HEK293 (cell line): ENCODE data around the gene CCDC142.
A peak's percentile ranks its signal among the peaks of the same experiment; 100 is the strongest.

Experiments
- REPIN1 ChIP-seq: fragments of 450-650 bp; formaldehyde crosslinking; IDR thresholded peaks from 2 replicates; pipeline ENCODE4 v1.5.1; 2017; ENCODE audit warnings: missing biosample characterization, missing genetic modification characterization, low read depth
- SCRT1 ChIP-seq: fragments of 450-650 bp; formaldehyde crosslinking; IDR thresholded peaks from 2 replicates; pipeline ENCODE4 v1.5.1; 2016; ENCODE audit warnings: missing biosample characterization, missing genetic modification characterization, borderline replicate concordance
- SCRT2 ChIP-seq: fragments of 450-650 bp; formaldehyde crosslinking; IDR thresholded peaks from 2 replicates; pipeline ENCODE4 v1.5.1; 2016; ENCODE audit warnings: missing biosample characterization, missing genetic modification characterization
- ZBTB7A ChIP-seq: fragments of 450-650 bp; formaldehyde crosslinking; IDR thresholded peaks from 2 replicates; pipeline ENCODE4 v1.5.1; 2016; ENCODE audit warnings: low read depth, missing biosample characterization, missing genetic modification characterization
- ZNF133 ChIP-seq: fragments of 450-650 bp; formaldehyde crosslinking; IDR thresholded peaks from 2 replicates; pipeline ENCODE4 v1.5.1; 2016; ENCODE audit warnings: missing biosample characterization, missing genetic modification characterization
- ZNF19 ChIP-seq: fragments of 450-650 bp; formaldehyde crosslinking; IDR thresholded peaks from 2 replicates; pipeline ENCODE4; 2016; ENCODE audit warnings: missing biosample characterization, missing genetic modification characterization, low read depth
- ZNF239 ChIP-seq: fragments of 450-650 bp; formaldehyde crosslinking; IDR thresholded peaks from 2 replicates; pipeline ENCODE4 v1.5.1; 2016; ENCODE audit warnings: missing biosample characterization, missing genetic modification characterization
- ZNF24 ChIP-seq: fragments of 450-650 bp; formaldehyde crosslinking; IDR thresholded peaks from 2 replicates; pipeline ENCODE4 v1.5.1; 2016; ENCODE audit warnings: missing biosample characterization, missing genetic modification characterization
- ZNF335 ChIP-seq: fragments of 450-650 bp; formaldehyde crosslinking; conservative IDR thresholded peaks from 2 replicates; pipeline ENCODE4 v1.5.1; 2016; ENCODE audit warnings: missing biosample characterization, missing genetic modification characterization
- ZNF549 ChIP-seq: fragments of 450-650 bp; IDR thresholded peaks from 2 replicates; pipeline ENCODE4 v1.5.1; 2018; ENCODE audit warnings: missing biosample characterization, missing genetic modification characterization, mild to moderate bottlenecking, inconsistent platforms, moderate library complexity
- ZNF768 ChIP-seq: fragments of 450-650 bp; formaldehyde crosslinking; IDR thresholded peaks from 2 replicates; pipeline ENCODE4 v1.5.1; 2018; ENCODE audit warnings: missing biosample characterization, mild to moderate bottlenecking, missing genetic modification characterization
- ZXDB ChIP-seq: fragments of 450-650 bp; formaldehyde crosslinking; IDR thresholded peaks from 2 replicates; pipeline ENCODE4 v1.5.1; 2016; ENCODE audit warnings: missing biosample characterization, missing genetic modification characterization
- TF ChIP-seq, protein P1 (sequence below): fragments of 450-650 bp; formaldehyde crosslinking; IDR thresholded peaks from 2 replicates; pipeline ENCODE4 v1.5.1; 2016; ENCODE audit warnings: missing biosample characterization, missing genetic modification characterization
- TF ChIP-seq, protein P2 (sequence below): fragments of 450-650 bp; formaldehyde crosslinking; IDR thresholded peaks from 2 replicates; pipeline ENCODE4 v1.5.1; 2017; ENCODE audit warnings: missing biosample characterization, missing genetic modification characterization
- TF ChIP-seq, protein P3 (sequence below): fragments of 450-650 bp; formaldehyde crosslinking; conservative IDR thresholded peaks from 2 replicates; pipeline ENCODE4 v1.5.1; 2016; ENCODE audit warnings: low read depth, missing biosample characterization, missing genetic modification characterization
- TF ChIP-seq, protein P4 (sequence below): fragments of 450-650 bp; formaldehyde crosslinking; IDR thresholded peaks from 2 replicates; pipeline ENCODE4 v1.5.1; 2016; ENCODE audit warnings: missing biosample characterization, missing genetic modification characterization
- TF ChIP-seq, protein P5 (sequence below): fragments of 450-650 bp; formaldehyde crosslinking; optimal IDR thresholded peaks from 2 replicates; pipeline ENCODE3; 2016; ENCODE audit warnings: missing biosample characterization, mild to moderate bottlenecking, missing genetic modification characterization

The CCDC142 gene

DNA sequence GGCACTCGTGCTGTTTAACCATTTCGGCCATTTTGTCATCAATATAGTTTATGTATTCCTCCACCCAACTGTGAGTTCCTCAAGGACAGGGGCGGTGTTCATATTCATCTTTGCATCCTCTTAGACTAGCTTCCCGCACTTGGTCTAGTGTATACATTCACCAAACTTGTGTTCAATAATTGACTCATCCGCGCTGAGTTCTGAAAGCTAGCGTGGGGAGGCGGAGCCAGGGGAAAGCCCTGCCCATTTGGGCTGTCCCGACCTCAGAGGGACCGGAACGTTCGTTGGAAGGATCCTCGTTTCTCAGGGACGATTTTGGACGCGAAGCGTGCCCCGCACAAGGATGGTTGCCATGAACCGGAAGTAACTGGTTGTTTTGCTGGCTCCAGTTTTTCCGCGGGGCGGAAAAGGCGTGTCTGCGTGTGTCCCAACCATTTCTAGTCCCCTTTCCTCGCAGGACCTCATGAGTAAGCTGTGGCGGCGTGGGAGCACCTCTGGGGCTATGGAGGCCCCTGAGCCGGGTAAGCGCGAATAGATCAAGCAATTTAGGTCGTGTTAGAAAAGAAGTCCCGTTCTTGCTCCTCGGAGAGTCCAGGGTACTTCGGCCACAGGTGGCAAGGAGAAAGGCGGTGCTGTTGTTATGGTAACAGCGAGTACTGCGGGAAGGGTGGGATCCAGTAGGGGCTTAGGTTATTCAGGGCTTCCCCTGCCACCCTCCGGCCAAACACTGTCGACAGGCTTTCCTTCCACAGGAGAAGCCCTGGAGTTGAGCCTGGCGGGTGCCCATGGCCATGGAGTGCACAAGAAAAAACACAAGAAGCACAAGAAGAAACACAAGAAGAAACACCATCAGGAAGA is 27.9 kb downstream of the CCDC142 start, which contains the start of gene INO80B (continued):
- TF ChIP-seq, protein P1, sequence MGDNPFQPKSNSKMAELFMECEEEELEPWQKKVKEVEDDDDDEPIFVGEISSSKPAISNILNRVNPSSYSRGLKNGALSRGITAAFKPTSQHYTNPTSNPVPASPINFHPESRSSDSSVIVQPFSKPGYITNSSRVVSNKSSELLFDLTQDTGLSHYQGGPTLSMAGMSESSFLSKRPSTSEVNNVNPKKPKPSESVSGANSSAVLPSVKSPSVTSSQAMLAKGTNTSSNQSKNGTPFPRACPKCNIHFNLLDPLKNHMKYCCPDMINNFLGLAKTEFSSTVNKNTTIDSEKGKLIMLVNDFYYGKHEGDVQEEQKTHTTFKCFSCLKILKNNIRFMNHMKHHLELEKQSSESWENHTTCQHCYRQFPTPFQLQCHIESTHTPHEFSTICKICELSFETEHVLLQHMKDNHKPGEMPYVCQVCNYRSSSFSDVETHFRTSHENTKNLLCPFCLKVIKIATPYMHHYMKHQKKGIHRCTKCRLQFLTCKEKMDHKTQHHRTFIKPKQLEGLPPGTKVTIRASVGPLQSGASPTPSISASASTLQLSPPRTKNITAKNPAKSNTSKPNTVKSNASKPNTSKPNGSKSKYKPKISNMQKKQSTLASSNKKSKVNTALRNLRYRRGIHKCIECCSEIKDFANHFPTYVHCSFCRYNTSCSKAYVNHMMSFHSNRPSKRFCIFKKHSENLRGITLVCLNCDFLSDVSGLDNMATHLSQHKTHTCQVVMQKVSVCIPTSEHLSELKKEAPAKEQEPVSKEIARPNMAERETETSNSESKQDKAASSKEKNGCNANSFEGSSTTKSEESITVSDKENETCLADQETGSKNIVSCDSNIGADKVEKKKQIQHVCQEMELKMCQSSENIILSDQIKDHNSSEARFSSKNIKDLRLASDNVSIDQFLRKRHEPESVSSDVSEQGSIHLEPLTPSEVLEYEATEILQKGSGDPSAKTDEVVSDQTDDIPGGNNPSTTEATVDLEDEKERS (tag by site-specific recombination), result no peak
- TF ChIP-seq ZXDB (tag by site-specific recombination) (peak; percentile 94), ZNF133 (tag by site-specific recombination) (no peak), SCRT1 (tag by site-specific recombination) (peak; percentile 95), ZNF549 (tag by site-specific recombination) (no peak), ZNF24 (peak; percentile 94), ZNF19 (tag by site-specific recombination) (no peak), SCRT2 (peak; percentile 98), ZNF239 (tag by site-specific recombination) (no peak), ZNF335 (tag by site-specific recombination) (peak; percentile 85), REPIN1 (tag by site-specific recombination) (no peak), ZBTB7A (tag by site-specific recombination) (no peak), ZNF768 (tag by site-specific recombination) (no peak)
- TF ChIP-seq, protein P2, sequence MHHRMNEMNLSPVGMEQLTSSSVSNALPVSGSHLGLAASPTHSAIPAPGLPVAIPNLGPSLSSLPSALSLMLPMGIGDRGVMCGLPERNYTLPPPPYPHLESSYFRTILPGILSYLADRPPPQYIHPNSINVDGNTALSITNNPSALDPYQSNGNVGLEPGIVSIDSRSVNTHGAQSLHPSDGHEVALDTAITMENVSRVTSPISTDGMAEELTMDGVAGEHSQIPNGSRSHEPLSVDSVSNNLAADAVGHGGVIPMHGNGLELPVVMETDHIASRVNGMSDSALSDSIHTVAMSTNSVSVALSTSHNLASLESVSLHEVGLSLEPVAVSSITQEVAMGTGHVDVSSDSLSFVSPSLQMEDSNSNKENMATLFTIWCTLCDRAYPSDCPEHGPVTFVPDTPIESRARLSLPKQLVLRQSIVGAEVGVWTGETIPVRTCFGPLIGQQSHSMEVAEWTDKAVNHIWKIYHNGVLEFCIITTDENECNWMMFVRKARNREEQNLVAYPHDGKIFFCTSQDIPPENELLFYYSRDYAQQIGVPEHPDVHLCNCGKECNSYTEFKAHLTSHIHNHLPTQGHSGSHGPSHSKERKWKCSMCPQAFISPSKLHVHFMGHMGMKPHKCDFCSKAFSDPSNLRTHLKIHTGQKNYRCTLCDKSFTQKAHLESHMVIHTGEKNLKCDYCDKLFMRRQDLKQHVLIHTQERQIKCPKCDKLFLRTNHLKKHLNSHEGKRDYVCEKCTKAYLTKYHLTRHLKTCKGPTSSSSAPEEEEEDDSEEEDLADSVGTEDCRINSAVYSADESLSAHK (tag by site-specific recombination), result no peak
- TF ChIP-seq, protein P3, sequence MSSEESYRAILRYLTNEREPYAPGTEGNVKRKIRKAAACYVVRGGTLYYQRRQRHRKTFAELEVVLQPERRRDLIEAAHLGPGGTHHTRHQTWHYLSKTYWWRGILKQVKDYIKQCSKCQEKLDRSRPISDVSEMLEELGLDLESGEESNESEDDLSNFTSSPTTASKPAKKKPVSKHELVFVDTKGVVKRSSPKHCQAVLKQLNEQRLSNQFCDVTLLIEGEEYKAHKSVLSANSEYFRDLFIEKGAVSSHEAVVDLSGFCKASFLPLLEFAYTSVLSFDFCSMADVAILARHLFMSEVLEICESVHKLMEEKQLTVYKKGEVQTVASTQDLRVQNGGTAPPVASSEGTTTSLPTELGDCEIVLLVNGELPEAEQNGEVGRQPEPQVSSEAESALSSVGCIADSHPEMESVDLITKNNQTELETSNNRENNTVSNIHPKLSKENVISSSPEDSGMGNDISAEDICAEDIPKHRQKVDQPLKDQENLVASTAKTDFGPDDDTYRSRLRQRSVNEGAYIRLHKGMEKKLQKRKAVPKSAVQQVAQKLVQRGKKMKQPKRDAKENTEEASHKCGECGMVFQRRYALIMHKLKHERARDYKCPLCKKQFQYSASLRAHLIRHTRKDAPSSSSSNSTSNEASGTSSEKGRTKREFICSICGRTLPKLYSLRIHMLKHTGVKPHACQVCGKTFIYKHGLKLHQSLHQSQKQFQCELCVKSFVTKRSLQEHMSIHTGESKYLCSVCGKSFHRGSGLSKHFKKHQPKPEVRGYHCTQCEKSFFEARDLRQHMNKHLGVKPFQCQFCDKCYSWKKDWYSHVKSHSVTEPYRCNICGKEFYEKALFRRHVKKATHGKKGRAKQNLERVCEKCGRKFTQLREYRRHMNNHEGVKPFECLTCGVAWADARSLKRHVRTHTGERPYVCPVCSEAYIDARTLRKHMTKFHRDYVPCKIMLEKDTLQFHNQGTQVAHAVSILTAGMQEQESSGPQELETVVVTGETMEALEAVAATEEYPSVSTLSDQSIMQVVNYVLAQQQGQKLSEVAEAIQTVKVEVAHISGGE (tag by site-specific recombination), result peak; percentile 100
- TF ChIP-seq, protein P4, sequence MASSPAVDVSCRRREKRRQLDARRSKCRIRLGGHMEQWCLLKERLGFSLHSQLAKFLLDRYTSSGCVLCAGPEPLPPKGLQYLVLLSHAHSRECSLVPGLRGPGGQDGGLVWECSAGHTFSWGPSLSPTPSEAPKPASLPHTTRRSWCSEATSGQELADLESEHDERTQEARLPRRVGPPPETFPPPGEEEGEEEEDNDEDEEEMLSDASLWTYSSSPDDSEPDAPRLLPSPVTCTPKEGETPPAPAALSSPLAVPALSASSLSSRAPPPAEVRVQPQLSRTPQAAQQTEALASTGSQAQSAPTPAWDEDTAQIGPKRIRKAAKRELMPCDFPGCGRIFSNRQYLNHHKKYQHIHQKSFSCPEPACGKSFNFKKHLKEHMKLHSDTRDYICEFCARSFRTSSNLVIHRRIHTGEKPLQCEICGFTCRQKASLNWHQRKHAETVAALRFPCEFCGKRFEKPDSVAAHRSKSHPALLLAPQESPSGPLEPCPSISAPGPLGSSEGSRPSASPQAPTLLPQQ (tag by site-specific recombination), result peak; percentile 79
- TF ChIP-seq, protein P5, sequence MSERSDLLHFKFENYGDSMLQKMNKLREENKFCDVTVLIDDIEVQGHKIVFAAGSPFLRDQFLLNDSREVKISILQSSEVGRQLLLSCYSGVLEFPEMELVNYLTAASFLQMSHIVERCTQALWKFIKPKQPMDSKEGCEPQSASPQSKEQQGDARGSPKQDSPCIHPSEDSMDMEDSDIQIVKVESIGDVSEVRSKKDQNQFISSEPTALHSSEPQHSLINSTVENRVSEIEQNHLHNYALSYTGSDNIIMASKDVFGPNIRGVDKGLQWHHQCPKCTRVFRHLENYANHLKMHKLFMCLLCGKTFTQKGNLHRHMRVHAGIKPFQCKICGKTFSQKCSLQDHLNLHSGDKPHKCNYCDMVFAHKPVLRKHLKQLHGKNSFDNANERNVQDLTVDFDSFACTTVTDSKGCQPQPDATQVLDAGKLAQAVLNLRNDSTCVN (tag by site-specific recombination), result peak; percentile 36
